ENCODE results near the gene PSMC6. TPM values are rescaled to one million over a fixed set of nuclear protein-coding genes. Genes with fewer than 3 reads are reported as not detected.

Gene PSMC6
- total RNA-seq (ENCODE audit: low replicate concordance), result 81.2 and 111 TPM in 2 replicates

DNA sequence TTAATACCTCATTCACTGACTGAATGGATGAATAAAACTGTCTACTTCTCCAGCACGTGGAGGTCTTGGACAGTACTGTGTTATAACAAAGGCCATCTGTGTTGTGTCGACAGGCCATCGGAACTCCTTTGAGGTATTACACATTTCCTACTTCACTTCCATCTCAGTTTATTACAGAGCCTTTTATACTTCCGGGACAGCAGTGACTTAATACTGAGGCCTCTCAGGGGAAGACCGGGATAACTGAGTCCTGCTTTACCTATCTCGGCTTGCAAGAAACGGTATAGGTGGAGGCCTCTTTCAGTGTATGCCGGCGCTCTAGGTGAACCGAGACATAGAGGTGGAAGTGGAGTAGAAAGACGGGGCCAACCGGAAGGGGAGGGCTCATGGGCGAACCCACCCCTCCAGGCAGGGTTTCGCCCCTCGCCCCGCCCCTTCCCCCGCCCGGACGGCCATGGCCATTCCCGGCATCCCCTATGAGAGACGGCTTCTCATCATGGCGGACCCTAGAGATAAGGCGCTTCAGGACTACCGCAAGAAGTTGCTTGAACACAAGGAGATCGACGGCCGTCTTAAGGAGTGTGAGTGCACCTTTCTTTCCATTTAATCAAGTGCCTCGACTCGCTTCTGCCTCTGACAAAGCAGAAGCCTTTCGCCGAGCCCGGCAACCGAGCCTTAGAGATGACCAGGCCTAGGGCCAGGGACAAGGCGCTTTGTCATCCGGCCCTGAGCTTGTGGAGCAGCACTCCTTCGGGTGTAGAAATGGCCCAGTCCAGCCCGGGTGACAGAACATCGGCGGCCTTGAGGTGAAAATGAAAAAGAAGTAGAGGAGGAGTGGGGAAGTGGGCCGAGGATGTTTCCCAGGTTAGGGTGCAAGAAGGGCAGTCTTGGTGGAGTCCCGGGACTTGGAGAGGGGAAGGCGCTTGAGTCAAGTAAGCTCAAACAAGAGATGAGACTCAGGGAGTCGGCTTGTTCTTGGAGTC, at the start of gene PSMC6:
PSMC6 (plus strand) TSS at position 477 of the 983 bp plus-strand sequence; CDS start at position 497, 20 bp downstream.
- DNase-seq (ENCODE audit: low read depth), result peak; percentile 85
- peak within 1 kb of the TSS; percentile 87 for H3K4me3 ChIP-seq (ENCODE audit: low read depth, low read length)
- TF ChIP-seq, protein P1, sequence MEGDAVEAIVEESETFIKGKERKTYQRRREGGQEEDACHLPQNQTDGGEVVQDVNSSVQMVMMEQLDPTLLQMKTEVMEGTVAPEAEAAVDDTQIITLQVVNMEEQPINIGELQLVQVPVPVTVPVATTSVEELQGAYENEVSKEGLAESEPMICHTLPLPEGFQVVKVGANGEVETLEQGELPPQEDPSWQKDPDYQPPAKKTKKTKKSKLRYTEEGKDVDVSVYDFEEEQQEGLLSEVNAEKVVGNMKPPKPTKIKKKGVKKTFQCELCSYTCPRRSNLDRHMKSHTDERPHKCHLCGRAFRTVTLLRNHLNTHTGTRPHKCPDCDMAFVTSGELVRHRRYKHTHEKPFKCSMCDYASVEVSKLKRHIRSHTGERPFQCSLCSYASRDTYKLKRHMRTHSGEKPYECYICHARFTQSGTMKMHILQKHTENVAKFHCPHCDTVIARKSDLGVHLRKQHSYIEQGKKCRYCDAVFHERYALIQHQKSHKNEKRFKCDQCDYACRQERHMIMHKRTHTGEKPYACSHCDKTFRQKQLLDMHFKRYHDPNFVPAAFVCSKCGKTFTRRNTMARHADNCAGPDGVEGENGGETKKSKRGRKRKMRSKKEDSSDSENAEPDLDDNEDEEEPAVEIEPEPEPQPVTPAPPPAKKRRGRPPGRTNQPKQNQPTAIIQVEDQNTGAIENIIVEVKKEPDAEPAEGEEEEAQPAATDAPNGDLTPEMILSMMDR (IDR thresholded peaks at IDR 0.05; ENCODE audit: insufficient read depth, low read length), result no peak

DNA sequence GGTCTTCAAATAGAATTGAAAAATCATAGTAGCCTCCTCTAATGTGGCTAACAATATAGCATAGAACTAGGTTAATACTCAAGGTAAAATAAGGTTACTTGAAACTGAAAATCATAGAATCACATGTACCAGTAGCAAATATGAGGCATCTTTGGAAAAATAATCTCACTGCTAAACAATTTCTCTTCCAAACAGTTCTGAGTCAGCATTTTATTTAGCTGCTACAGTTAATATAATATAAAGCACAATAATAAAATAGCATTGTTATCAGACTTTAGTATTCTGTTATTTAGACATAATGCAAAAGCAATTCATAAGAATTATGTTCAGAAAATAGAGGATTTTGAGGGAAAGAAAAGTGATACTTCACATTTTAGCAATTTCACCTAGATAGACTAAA, 46.7 kb upstream of the PSMC6 start:
- DNase-seq (ENCODE audit: low read depth), result no peak
- H3K4me3 ChIP-seq (ENCODE audit: low read depth, low read length), result no peak overlapping the region
- TF ChIP-seq, protein P1 (IDR thresholded peaks at IDR 0.05; ENCODE audit: insufficient read depth, low read length), result no peak

DNA sequence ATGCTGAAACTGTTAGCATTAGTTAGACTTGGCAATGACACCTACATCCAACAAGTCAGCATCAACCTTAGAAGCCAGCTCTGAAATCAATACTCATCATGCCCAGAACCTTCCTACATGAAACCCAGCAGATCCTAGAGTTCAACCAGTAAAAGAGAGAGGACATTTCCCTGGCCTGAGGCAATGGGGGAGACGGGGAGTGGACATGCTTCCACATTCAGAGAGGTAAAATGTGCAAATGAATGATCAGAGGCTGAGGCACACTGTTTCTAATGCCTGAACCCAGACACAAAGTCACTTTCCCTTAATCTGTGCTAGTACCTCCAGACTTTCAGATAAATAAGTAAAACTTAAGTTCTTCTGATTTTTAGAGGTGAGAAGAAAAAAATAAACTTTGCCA, 46.2 kb upstream of the PSMC6 start:
- no peak for DNase-seq (ENCODE audit: low read depth)
- no peak overlapping the region for H3K4me3 ChIP-seq (ENCODE audit: low read depth, low read length)
- TF ChIP-seq, protein P1 (IDR thresholded peaks at IDR 0.05; ENCODE audit: insufficient read depth, low read length), result no peak

DNA sequence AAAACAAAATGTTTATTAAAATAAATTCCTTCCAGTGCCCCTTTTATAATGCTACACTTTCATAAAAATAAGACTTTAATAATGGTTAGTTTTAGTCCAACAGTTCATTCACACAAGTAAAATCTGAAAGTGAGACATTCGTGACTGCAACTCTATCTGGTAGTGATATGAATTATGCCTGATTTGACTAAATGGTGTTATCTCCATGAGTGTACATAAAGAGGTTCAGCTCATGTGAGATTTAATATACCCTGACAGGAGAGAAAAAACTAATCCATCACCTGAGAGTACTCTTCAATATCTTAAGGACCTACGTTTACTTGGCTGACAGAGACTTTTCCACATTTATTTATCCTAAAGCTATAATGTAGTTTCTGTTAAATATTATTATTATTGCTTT, 45.7 kb upstream of the PSMC6 start:
- TF ChIP-seq, protein P1 (IDR thresholded peaks at IDR 0.05; ENCODE audit: insufficient read depth, low read length), result no peak

DNA sequence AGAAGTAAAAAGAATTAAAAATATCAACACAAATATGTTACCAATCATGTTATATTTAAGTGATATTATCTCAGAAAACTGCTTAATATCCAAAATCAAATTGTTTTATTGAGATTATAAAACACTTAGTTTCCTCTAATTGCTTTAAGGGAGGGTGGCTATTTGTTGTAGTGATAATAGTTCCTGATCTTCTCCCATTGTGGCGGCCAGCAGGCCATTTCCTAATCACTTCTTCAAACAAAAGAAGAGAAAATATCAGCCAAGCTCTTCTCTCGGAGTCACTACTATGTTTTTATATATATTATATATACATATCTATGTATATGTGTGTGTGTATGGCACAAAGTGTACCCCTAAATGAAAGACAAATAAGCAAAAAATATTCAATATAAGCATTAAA, 43.1 kb upstream of the PSMC6 start:
- H3K4me3 ChIP-seq (ENCODE audit: low read depth, low read length), result no peak overlapping the region
- TF ChIP-seq, protein P1 (IDR thresholded peaks at IDR 0.05; ENCODE audit: insufficient read depth, low read length), result no peak
- DNase-seq (ENCODE audit: low read depth), result no peak

More for the DNA sequence above, 45.7 kb upstream of the PSMC6 start:
- H3K4me3 ChIP-seq (ENCODE audit: low read depth, low read length), result no peak overlapping the region
- no peak for DNase-seq (ENCODE audit: low read depth)

DNA sequence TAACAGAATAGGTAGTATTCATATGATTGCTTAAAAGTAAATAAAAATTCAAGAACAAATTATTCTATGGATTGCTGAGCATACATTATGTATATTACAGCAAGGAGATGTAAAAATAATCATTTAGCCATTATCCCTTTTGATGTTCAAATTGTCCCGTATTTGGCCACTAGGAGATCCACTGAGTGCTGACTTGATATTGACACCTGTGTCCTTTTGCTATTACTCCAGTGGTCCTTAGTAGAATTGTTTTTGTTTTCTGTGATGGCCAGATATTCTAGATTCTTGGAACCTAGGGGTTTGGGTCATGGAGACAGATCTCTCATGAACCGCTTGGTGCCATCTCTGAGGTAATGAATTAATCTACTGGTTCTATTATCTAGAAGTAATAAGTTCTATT, 28.4 kb upstream of the PSMC6 start:
- H3K4me3 ChIP-seq (ENCODE audit: low read depth, low read length), result no peak overlapping the region
- TF ChIP-seq, protein P1 (IDR thresholded peaks at IDR 0.05; ENCODE audit: insufficient read depth, low read length), result peak; percentile 41
- DNase-seq (ENCODE audit: low read depth), result no peak
